ENCODE results near the gene TERT. TPM values are rescaled to one million over a fixed set of nuclear protein-coding genes. Genes with fewer than 3 reads are reported as not detected.
"Not testable (repeated sequence)": the region's sequence is repeated elsewhere in the genome, so short reads cannot be mapped to it uniquely, and the experiment has no call there.

Gene TERT
- total RNA-seq, 2 donors from 2014 or later: 0.14 TPM; not detected in 1

DNA sequence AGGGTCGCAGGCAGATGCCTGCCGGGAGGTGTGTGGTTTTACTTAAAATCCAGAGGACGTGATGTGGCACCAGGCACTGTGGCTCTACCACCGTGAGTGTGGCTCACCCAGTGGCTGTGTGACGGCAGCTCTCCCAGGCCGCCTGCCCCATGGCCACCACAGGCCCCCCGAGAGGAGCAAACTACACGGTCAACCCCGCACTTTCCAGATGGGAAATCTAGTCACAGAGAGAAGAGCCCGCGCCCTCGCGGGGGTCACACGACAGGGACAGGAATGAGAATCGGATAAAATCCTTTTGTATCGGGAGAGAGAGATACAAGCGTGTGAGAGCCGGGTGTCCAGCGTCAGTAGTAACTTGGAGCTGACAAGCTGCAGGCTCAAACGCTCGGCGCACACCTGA is 24.4 kb downstream of the TERT start:
- DNase-seq (ENCODE audit: low spot score): no peak
- intact Hi-C loops (cut with DNase I): no loop called here

DNA sequence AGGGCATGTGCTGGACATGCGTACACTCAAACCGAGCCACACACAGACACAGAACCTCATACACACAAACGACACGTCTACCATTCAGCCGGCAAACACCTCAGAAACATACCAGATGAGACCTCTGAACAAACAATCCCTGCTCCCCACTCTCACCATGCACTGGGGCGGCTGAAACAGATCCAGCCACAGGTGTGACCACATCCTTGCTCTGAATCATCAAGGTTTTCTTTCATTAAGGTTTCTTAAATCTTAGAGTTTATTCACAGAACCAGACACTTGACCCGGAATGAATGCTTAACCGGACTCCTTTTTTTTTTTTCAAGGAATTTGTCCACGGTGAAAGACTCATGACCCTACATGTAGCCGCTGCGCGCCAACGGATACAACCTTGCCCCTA is 26.2 kb downstream of the TERT start:
- intact Hi-C loops (cut with DNase I): no loop called here
- no peak for DNase-seq (ENCODE audit: low spot score)

DNA sequence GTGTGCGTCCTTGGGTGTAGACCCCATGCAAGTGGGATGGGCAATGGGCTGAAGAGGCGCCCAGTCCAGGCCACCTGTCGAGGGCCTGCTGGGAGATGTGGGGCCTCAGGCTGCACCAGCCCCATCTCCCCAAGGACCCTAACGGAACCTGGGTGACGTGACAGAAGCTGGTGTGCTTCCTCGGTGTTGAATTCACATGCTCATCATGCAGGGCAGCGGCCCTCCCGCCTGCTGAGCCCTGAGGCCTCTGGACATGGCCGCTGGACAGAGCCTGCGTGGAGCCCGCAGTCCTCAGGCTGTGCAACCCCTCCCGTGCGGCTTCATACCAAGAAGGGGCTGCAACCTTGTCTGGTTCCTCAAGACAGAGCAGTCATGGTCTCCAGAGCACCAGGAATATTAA is 26.8 kb downstream of the TERT start:
- DNase-seq (ENCODE audit: low spot score): no peak
- intact Hi-C loops (cut with DNase I): no loop called here

- DNase-seq (ENCODE audit: low spot score); intact Hi-C loops (cut with DNase I): not testable (repeated sequence)
Measured at GRCh38 chr5:1267464-1267863, 27.4 kb downstream of the TERT start.

- no peak for DNase-seq (ENCODE audit: low spot score)
- intact Hi-C loops (cut with DNase I): no loop called here
Measured at GRCh38 chr5:1266791-1267190, 28.1 kb downstream of the TERT start.

- no peak for DNase-seq (ENCODE audit: low spot score)
- intact Hi-C loops (cut with DNase I): no loop called here
Measured at GRCh38 chr5:1265461-1266455, 29.1 kb downstream of the TERT start.

- DNase-seq (ENCODE audit: low spot score): no peak
- intact Hi-C loops (cut with DNase I): no loop called here
Measured at GRCh38 chr5:1265026-1265425, 29.8 kb downstream of the TERT start.

GRCh38 chr5:1264211-1264610 is 30.7 kb downstream of the TERT start:
- no peak for DNase-seq (ENCODE audit: low spot score)
- intact Hi-C loops (cut with DNase I): no loop called here

GRCh38 chr5:1262381-1262780 is 32.5 kb downstream of the TERT start:
- DNase-seq (ENCODE audit: low spot score): no peak
- intact Hi-C loops (cut with DNase I): no loop called here

GRCh38 chr5:1261643-1262042 is 33.2 kb downstream of the TERT start:
- intact Hi-C loops (cut with DNase I): no loop called here
- no peak for DNase-seq (ENCODE audit: low spot score)

GRCh38 chr5:1259806-1260480 is 34.9 kb downstream of the TERT start:
- intact Hi-C loops (cut with DNase I): no loop called here
- no peak for DNase-seq (ENCODE audit: low spot score)

- DNase-seq (ENCODE audit: low spot score): no peak
- intact Hi-C loops (cut with DNase I): no loop called here
Measured at GRCh38 chr5:1257841-1258240, 37.0 kb downstream of the TERT start.

GRCh38 chr5:1257363-1257762 is 37.5 kb downstream of the TERT start:
- DNase-seq (ENCODE audit: low spot score): no peak
- intact Hi-C loops (cut with DNase I): no loop called here

DNA sequence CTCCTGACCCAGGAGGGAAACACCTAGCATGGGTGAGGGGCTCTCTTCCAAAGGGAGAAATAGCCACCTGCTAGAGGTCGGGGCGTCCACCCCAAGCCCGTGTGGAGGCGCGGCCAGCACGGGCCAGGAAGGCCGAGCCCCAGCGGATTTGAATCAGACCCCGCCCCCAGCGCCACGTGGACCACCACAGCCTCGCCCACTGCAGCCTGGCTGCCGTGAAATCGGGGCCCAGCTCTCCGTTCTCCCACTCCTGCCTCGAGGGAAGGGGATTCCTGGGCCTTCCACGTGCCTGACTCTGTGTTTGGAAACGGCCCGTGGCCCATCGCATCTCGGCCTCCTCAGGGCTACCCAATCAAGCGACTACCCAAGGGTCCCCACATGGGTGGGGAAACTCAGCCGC is 38.1 kb downstream of the TERT start:
- DNase-seq (ENCODE audit: low spot score): no peak
- intact Hi-C loops (cut with DNase I): no loop called here

DNA sequence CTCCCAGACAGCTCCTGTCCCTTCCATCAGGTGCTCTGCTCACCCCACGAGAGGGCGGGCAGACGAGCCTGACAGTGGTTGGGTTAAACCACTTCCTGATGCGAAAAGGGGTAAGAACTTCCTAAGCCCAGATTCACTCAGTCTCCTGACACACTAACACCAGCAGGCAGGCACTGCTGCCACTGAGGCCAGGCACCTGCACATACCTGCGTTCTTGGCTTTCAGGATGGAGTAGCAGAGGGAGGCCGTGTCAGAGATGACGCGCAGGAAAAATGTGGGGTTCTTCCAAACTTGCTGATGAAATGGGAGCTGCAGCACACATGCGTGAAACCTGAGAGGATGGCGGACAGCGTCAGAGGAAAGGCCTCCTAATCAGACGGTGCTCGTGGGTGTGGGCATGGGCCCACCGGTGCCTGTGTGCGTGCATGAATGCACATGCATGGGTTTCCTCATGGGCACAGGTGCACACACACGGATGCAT is 39.7 kb downstream of the TERT start:
- intact Hi-C loops (cut with DNase I): no loop called here

DNA sequence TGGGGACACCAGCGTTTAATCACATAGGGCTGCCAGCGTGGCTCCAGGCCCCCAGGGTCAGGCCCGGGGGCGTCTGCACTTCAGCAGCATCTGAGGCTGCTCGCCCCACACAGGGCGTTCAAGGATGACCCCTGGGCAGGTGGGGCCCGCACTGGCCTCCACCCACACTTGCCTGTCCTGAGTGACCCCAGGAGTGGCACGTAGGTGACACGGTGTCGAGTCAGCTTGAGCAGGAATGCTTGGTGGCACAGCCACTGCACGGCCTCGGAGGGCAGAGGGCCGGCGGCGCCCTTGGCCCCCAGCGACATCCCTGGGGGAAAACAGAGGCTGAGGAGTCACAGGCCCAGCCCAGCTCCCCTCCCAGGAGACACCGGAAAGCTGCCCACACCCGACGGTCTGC is 40.7 kb downstream of the TERT start:
- intact Hi-C loops (cut with DNase I): no loop called here

More for the DNA sequence above, 39.7 kb downstream of the TERT start:
- DNase-seq (ENCODE audit: low spot score): no peak

DNA sequence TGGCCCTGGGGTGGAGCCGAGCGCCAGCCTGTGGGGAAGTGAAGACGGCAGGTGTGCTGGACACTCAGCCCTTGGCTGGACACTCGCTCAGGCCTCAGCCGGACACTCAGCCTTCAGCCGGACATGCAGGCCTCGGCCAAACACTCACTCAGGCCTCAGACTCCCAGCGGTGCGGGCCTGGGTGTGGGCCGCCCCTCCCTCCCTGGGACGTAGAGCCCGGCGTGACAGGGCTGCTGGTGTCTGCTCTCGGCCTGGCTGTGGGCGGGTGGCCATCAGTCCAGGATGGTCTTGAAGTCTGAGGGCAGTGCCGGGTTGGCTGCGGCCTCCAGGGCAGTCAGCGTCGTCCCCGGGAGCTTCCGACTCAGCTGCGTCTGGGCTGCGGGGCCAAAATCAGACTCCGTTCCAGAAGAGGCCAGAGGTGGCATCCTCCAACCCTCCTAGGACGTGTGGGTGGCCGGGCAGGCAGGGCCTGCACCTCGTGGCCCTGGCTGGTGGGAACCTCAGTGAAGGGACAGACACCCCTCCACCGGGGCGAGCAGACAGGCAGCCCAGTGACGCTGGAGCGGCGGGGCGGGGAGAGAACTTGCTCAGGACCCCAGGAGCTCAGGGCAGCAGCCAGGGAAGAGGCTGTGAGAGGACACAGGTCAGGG is 41.3 kb downstream of the TERT start:
- DNase-seq (ENCODE audit: low spot score): no peak
- intact Hi-C loops (cut with DNase I): no loop called here

More for the DNA sequence above, 40.7 kb downstream of the TERT start:
- no peak for DNase-seq (ENCODE audit: low spot score)

DNA sequence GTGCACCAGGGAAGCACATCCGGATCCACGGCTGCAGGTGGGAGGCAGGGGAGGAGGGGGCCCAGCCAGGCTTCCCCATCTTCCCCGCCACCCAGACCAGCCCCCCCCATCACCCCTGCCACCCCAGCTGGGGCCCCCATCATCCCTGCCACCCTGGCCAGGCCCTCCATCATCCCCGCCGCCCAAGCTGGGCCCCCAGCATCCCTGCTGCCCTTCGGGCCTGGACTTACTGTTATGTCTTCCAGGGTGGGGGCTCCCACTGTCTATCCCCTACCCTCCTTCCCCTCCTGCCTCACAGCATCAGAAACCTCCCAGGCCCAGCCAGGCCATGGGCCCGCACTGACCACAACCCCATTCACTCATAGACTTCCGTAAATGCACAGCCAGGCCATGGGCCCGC is 42.2 kb downstream of the TERT start:
- no peak for DNase-seq (ENCODE audit: low spot score)
- intact Hi-C loops (cut with DNase I): no loop called here

- no peak for DNase-seq (ENCODE audit: low spot score)
- intact Hi-C loops (cut with DNase I): no loop called here
Measured at GRCh38 chr5:1251678-1252580, 42.9 kb downstream of the TERT start.

Measured in posterior vena cava (tissue), 2 donors.